Dermis blood vessel endothelial cell (primary cell): ENCODE results near the gene INPP4A. TPM values are rescaled to one million over a fixed set of nuclear protein-coding genes. Genes with fewer than 3 reads are reported as not detected.

Experiments used
- DNase-seq: peaks from one replicate; pipeline ENCODE4 v3.0.0; 2010
- total RNA-seq: library from RNA; depleted of rRNA; stranded (reverse); fragments of >200 nt; gene quantifications from 2 replicates; pipeline ENCODE4 v1.2.3, GENCODE V29; 2014

INPP4A gene
- total RNA-seq, 1 donor from 2014 or later: 41.9 TPM

DNA sequence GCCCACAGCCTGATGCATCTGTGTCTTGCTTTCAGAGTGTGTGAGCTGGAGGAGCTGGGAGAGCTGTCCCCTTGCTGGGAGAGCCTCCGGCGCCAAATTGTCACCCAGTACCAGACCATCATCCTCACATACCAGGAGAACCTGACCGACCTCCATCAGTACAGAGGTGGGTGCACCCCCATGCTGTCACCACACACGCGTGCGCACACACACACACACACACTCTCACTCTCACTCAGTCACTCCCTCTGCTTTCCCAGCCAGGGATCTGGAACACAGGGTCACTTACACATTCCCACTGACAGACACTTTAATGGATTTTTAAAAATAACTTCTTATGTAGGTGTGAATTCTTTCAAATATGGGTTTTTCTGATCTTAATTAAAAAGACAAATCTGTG lies 99.2 kb downstream of the INPP4A start:
- no peak for DNase-seq

DNA sequence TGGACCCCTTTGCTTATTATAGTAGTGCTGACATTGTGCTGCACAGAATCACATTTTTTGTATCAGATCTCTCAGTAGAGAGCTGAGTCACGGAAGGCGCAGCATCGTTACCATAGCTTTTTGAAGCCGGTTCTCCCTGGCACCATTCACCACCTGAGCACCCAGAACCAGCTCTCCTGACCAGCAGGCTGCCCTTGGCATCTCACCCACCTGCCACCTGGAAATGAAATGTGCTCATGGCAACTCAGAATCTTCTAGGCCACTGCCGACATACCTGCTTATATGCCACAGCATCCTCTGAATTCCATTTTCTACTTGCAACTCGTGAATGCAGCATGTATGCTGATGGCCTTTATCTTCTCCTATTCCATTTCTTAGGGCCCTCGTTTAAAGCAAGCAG lies 100.9 kb downstream of the INPP4A start:
- no peak for DNase-seq

DNA sequence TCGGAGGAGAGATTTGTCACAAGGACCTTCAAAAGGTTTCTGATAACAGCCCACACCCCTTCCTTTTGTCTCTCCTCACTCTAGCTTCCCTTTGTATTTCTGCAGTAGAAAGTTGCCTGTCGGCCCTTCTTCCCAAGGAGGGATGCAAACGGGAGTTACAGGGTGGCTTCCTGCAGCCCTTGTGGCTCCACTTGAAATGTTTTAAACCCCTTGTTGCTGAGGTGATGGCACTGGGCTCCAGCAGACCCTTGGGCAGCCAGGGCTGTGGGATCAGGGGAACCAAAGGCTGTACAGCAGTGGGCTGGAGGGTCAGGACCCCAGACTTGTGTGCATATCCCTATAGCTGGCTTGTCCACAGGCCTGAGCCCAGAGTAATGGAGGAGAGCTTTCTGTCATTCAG lies 101.5 kb downstream of the INPP4A start:
- no peak for DNase-seq

DNA sequence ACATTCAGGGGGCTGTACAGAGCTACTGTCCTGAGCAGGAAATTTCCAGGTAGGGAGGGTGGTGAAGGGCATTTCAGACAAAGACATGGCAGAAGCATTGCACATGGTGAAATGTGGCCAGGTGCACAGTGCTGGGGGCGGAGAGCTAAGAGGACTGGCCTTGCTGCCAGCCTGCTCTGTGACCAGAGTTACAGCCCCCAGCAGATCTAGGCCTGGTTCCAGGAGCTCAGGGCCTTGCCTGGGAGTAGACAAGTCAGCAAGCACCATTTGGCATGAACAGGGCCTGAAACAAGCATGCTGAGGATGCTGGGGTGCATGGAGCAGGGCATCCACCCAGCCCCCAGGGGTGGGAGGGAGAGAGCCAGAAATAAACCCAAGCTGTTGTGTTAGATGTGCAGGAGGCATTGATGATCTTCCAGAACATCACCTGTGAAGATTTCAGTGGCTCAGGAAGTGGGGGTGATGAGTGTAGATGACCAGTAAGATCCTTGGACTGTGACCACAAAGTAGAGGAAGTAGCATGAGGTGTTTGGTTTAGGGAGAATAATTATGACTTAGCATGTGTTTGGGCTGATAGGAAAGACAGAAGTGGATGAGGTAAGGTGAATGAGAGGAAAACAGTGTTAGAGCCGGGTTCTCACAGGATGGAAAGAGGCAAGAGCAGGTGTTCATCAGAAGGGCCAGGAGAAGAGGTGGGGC lies 102.6 kb downstream of the INPP4A start:
- no peak for DNase-seq

DNA sequence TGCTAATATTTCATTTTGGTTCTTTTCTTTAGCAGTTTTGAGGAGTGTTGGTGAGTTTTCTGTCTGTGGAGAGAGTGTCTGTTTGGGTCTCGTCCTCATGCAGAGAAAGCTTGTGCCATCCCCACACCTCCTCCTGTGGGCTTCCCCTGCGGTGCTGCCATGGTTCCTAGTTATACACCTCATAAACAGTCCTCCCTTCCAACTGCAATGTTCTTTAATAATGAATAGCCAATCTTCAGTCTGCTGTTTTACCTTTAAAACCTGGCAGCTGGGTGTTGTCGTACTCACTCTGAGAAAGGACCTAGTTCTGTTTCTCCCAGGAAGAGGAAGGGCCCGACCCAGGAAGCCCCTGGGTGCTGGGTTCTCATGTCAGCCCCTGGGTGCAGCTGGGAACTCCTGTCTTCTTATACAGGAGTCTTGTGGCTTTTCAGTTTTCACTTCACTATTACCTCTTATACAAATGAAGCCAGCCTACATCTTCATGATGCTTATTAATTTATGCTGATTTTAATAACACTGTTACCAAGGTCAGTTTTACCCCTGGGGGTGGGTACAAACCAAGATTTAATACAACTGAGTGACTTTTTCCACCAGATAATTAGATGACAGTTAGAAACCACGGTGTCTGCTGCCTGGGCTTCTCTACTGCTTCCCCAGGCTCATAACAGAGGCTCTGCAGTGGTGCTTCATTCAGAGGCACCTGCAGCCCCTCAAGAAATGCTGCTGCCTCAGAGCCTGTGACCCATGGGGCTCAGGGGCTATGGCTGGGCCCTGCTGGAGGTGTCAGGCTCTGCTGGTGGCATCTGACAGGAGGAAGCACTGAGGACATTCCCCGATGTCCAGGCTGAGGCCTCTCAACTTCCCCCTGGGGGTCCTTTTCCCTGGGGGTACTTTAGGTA lies 104.5 kb downstream of the INPP4A start:
- no peak for DNase-seq

DNA sequence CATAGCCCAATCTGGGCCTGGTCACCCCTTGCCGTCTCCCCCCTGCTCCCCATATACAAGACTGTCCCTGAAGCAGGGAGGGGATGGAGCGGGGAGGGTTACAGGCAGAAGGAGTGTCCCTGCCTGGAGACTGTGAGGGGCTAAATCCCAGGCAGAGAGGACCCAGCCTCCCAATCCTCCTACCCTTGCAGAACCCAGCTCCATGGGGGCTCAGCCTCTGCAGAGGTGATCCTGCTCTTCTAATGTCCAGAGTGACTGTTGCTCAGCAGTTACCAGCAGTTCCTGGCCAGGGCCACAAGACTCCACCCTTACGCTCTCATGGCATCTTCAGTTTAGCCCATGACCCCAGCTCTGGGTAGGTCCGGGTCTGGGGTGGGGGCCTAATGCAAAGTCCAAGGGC lies 105.5 kb downstream of the INPP4A start:
- no peak for DNase-seq

DNA sequence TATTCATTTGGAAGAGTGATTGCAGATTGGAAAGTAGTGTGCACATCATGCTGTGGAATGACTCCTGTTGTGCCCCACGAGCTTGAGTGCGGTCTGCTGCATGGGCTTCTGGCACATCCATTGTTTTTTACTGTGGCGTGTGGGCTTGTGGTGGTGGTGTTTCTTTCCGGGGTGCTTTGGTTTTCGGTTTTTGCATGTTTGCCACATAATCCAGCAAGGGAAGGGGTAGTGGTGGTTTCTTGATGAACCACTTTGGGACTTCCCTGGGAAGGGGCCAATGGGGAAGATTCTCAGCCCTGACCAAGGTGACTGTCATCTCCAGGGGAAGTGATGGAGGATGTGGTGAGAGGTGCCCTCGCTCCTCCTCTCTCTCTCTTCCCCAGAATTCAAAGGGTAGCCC lies 106.7 kb downstream of the INPP4A start:
- no peak for DNase-seq

DNA sequence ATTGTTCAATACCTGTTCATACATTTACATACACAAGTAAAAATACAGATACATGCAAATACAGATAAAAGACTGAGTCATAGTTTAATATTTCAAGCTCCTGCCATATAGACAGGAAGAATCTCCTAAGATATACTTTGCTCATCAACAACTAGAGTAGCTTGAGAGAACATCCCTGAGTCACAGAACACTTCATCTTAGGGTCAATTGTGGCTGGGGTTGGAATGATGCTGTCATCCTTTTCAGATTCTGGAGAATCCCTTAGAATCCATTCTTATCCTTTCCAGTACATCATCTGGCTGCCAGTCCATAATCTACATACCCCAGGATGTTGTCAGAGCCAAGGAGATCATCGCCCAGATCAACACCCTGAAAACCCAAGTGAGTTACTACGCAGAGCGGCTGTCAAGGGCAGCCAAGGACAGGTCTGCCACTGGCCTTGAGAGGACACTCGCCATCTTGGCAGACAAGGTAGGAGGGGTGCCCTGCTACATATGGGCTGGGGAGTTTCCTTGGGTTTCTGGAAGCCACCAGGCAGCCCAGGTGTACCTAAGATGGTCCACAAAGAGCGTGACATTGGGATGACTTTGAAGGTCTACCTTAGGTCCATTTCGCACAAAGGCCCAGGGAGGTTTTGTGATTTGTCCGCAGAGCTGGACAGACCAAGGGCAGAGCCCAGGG lies 108.0 kb downstream of the INPP4A start:
- DNase-seq: no peak

DNA sequence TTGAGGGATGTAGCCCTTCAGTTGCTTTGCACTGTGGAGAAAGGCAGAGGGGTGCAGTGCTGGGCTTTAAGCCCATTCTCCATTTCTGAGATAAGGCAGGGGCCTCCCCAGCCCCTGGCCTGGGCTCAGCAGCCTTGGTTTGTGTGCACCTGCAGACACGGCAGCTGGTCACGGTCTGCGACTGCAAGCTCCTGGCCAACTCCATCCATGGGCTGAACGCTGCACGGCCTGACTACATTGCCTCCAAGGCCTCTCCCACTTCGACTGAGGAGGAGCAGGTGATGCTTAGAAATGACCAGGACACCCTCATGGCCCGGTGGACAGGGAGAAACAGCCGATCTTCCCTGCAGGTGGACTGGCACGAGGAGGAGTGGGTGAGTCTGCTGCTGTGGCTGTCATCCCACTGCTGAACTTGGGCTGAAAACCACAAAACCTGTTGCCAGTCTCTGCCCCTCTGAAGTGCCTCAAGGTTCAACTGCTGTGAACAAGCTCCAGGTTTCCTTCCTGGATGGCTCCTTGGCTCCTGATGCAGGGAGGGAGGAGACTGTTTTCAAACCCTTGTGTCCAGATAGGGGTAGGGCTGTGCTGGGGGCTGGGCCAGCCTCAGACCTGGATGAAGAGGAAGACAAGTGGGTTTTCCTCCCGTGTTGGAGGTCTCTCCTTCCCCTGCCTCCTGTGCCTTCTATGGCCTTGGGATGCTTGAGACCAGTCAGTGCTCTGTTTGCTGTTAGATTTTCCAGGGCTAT lies 109.6 kb downstream of the INPP4A start:
- no peak for DNase-seq

DNA sequence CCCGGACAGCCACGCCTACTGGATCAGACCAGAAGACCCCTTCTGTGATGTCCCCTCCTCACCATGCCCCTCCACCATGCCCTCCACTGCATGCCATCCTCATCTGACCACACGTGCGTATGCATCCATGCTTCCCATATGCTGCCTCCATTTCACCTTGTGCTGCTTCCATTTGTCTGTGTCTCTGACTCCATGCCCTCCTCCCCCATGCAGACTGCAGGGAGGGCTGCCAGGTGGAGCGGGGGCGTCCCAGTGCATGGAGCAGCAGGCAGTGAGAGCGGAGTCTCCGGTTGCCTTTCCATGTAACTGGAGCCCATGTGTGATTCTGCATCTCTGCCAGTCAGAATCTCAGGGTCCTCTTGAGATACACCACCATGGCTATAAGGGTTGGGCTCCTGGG lies 111.0 kb downstream of the INPP4A start:
- DNase-seq: no peak

DNA sequence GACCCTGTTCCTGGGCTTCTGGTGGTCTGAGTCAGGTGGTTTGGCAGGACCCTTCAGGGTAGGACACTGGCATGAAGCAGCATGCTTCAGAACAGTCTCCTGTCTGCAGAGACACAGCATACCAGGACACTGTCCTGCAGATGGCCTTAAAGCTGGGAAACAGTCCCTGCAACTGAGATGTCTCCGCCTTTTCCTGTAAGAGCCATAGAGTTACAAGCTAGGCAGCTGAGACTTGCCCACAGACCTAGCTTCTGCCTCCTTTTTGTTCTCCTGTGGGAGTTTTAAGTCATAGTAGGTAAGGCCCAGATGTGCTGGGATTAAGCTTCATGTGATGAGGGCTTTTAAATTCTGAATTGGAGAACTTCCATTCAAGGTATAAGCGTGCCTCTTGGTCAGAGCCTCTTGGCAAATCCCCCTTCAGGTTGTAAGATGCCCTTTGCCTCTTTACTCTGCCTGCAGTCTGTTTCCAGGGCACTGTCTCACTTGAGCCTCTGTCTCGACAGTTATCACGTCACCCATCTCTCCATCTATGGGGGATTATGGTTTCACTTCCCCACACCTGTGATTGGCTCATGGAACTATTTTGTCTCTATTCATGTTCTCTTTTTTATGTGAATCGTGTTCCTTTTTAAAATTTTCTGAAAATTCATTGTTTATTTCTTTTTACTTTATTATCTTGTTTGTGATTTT lies 111.8 kb downstream of the INPP4A start:
- no peak for DNase-seq

DNA sequence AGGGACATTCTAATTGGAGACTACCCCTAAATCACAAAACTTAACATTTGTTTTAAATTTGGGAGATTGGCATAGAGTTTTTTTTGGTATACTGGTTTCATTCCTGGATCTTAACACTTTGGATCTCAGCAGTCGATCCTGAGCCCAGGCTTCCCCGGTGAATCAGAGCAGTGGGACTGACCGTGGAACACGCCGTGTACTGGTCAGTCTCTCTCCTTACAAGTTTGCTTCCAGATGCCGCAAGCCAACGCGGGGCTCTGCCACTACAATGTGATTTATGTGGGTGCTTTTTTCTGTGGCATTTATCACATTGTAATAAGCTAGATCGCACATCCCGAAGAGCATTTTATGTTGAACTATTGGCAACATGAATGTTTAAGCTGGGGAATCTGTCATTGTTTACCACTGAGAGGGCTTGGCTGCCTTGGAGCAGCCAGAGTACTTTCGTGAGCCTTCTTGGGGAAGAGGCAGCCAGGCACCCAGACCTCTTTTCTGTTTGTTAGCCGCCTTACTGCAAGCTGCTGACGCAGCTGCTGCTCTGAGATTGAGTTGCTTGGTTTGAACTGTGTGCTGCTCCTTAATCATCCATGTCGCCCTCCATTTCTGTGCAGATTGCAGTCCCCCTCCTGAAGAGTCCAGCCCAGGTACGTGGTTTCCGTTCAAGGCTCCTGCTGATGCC lies 114.3 kb downstream of the INPP4A start:
- DNase-seq: no peak

DNA sequence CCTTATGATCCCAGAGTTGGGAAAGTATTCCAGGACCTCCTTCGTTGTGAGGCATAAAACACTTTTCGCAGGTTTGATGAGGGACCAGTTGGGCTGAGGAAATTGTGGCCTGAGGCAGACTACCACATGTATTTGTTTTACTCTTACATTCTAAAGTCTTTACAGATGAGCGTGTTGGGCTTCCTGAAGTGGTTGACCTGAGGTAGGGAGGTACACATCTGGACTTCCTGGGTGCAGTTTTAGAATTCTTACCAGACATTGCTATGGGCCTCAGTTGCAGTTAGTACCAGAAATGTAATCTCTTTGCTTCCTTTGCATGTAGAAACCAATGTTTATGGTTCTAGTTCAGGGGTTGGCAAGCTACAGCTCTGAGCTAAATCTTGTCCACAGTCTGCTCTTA lies 114.9 kb downstream of the INPP4A start:
- no peak for DNase-seq

DNA sequence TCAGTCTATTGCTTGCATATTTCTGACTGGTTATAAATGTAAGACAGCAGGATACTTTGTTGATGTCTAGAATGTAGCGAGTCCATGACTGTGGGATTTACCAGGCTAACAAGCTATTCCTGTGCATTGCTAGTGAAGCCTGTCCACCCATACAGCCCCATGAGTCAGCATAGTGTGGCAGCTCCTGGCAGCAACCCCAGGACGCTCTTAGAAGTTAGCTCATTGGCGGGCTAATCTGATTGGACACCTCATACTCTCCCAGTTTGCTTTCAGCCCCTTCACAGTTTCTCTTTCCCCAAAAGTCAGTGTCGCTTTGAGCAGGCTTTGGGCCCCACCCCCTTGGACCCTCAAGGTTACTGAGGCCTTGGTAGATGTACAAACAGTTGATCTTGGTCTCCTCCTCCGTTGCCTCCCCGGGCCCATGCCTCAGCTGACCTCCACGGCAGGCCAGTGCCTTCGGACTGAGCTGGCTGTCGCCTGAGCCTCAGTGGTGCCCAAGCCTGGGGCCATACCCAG lies 115.7 kb downstream of the INPP4A start:
- DNase-seq: peak; percentile 13

DNA sequence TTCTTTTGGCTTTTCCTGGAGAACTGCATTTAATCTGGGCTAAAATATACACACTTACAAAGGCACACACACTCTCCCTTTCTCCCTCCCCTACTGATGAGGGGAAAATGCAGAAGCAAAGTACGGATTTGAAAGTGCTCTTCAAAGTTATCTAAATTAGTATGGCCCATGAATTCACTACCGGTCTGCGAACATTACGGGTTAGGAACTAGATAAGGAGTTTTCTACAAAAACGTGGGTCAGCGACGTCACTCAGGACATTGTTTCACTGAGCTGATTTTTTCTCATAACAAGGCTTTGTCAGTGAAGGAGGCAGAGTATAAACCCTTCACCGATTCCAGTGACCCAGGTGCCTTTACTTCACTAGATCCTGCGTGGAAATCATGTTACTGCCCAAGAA lies 116.4 kb downstream of the INPP4A start:
- DNase-seq: no peak

DNA sequence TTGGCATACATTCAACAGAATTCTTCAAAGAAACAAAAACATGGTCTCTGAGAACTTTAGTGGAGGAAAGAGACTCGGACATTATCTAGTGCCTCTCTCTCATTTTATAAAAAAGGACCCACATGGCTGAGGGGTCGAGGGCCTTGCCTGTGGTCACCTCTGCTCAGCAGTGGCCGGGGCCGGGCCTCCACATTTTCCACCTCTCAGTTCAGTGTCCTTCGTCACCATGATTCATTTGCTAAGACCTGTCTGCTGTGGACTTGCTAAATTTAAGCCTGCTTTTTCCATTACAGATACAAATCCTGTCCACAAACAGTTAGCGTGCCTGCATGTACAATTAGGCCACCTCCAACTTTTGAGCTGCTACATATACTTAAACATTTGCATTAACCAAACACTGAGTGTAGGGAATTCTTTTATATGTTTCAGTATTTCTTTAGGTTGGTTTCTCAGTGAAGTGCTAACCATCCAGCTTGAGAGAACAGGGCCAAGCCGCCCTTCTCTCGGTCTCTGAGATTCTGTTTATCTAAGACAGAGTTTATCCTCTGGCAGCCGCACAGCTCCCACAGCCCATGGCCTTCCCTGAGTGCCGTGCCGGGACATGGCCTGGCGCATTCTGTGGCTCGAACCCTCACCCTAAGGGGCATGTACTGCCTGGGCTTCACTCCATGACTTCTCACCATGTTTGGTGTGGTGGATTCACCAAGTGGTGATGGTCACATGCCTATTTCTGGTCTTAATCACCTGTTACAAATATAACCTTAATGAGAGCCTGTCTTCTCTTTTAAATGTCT lies 117.4 kb downstream of the INPP4A start:
- no peak for DNase-seq

DNA sequence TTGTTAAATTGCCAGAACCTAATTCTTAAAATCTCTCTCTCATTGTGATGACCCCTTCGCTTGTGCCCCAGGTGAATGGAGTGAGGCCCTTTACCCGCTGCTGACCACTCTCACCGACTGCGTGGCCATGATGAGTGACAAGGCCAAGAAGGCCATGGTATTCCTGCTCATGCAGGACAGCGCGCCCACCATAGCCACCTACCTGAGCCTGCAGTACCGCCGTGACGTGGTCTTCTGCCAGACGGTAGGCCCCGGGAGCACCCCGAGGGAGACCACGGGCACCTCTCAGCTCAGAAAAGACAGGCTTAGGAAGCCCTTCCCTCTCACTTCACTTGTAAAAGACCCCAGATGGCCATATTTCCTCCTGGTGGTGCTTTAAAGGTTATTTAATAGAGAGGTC lies 118.7 kb downstream of the INPP4A start:
- DNase-seq: no peak

DNA sequence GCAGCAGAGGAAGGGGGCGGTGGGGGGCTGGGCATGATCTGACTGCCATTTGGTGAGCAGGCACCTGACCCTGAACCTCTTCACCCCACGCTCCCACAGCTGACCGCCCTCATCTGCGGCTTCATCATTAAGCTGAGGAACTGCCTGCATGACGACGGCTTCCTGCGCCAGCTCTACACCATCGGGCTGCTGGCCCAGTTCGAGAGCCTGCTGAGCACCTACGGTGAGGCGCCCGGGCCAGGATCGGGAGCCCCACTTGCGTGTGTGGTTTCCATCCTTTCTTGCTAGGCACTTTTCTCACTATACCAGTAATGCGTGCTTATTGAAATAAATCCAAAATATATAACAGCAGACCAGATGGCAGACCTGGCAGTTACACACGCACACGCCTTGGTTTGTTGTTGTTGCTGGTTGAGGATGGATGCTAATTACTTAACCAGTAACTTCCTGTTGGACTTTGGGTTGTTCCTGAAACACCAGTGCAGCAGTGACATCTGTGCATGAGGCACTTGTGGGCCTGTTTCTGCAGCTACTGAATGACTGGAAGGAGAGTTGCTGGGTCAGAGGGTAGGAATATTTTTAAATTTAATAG lies 120.0 kb downstream of the INPP4A start:
- no peak for DNase-seq

DNA sequence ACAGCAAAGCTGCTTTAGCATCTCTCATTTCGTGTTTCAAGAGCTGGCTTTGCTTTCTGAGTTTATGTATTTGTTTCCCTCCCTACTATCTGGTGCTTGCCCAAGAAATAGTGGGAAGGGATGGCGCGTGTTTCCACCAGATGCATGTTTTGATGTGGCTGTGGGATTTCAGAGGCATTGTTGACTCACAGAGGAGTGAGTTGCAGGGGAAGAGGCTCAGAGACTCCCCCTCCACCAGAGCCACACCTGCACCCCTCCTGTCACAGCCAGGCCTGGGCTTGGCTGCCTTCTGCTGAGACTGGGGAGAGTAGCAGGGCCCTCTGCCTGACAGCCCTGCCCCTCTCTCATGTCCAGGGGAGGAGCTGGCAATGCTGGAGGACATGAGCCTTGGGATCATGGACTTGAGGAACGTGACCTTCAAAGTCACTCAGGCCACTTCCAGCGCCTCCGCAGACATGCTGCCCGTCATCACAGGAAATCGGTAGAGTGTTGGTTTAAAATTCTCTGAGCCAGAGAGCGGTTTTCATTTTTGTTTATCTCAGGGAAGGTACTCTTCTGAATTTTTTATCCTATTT lies 120.7 kb downstream of the INPP4A start:
- DNase-seq: no peak

DNA sequence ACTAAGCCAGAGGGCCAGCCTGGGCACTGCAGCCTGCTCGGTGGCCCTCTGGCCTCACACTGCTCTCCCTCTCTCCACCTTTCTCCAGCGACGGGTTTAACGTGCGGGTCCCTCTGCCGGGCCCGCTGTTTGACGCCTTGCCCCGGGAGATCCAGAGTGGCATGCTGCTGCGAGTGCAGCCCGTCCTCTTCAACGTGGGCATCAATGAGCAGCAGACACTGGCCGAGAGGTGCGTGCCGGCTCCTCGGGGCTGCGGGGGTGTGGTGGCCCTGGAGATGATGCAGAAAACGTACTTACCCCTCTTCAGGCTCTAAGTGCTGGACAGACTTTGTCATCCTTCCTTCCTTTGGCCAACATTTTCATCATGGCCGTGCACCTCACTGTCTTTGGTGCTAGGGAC lies 121.3 kb downstream of the INPP4A start:
- no peak for DNase-seq
